ENCODE measurements around the gene SRP19. TPM values are rescaled to one million over a fixed set of nuclear protein-coding genes. Genes with fewer than 3 reads are reported as not detected.

SRP19 gene
- total and polyA plus RNA-seq, 9 of the 15 experiments (the other 6 are each of a cell fraction or from before 2014, with no cell fraction given): 52.3 to 357 (median 146) TPM

DNA sequence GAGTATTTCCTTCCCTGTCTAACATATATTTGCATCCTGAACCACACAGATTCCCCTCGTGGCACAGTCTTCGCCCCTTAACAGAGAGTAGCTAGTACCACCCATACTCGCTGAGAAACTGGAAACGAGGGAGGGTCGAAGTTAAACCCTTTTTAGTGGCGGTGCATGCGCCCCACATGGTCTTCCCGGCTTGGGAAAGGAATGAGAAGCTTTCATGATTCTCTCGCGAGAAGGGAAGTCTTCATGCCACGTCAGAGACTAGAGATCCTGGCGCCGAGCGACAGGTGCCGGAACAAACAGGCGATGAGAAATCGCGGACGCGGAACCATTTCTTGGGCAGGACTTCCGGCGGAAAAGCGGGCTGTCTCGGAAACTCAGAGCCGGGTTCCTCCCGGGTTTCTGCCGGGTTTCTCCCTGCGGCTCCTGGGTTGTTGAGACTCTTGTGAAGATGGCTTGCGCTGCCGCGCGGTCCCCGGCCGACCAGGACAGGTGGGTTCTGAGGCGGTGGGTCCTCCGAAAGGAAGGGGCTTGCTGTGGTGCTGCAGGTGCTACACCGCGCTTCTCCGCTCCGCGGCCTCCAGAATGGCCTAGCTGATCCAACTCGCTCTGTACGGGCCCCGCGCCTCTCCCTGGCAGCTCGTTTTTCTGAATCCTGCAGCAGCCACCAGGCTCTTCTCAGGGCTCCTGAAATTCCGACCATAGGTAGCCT lies at the start of gene SRP19 (continued):
- TF ChIP-seq, protein P1, sequence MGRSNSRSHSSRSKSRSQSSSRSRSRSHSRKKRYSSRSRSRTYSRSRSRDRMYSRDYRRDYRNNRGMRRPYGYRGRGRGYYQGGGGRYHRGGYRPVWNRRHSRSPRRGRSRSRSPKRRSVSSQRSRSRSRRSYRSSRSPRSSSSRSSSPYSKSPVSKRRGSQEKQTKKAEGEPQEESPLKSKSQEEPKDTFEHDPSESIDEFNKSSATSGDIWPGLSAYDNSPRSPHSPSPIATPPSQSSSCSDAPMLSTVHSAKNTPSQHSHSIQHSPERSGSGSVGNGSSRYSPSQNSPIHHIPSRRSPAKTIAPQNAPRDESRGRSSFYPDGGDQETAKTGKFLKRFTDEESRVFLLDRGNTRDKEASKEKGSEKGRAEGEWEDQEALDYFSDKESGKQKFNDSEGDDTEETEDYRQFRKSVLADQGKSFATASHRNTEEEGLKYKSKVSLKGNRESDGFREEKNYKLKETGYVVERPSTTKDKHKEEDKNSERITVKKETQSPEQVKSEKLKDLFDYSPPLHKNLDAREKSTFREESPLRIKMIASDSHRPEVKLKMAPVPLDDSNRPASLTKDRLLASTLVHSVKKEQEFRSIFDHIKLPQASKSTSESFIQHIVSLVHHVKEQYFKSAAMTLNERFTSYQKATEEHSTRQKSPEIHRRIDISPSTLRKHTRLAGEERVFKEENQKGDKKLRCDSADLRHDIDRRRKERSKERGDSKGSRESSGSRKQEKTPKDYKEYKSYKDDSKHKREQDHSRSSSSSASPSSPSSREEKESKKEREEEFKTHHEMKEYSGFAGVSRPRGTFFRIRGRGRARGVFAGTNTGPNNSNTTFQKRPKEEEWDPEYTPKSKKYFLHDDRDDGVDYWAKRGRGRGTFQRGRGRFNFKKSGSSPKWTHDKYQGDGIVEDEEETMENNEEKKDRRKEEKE (IDR thresholded peaks at IDR 0.05; ENCODE audit: borderline replicate concordance in 1 of 2, control insufficient read depth in 1 of 2, low read depth in 2 of 2, low read length in 1 of 2): peak in 1 of 2 experiments; percentile 78; a peak in 1 of 4 replicates
- TF ChIP-seq ZNF445 (CRISPR knock-in tag; IDR thresholded peaks at IDR 0.05; ENCODE audit: low read depth) (no peak), SMAD4 (CRISPR knock-in tag; conservative IDR thresholded peaks at IDR 0.05) (peak; percentile 70; the same call in 1 of the 2 replicates), ILF3 (IDR thresholded peaks at IDR 0.05; ENCODE audit: borderline replicate concordance) (no peak), GABPA (tag; conservative IDR thresholded peaks at IDR 0.05; ENCODE audit: low read depth) (peak; percentile 99), CEBPG (CRISPR knock-in tag; IDR thresholded peaks at IDR 0.05) (peak; percentile 23; the same call in 1 of the 2 replicates), CEBPG (tag; conservative IDR thresholded peaks at IDR 0.05 in 1 of 2, IDR thresholded peaks at IDR 0.05 in 1 of 2) (no peak), PCBP1 (IDR thresholded peaks at IDR 0.05; ENCODE audit: low read depth, low read length, poor library complexity, severe bottlenecking) (no peak), CBX2 (IDR thresholded peaks at IDR 0.05; ENCODE audit: insufficient read depth, low read length, poor library complexity, severe bottlenecking) (no peak), NFE2L1 (tag; IDR thresholded peaks at IDR 0.05; ENCODE audit: borderline replicate concordance, low read depth) (no peak; the same call in 1 of the 2 replicates), MCM3 (IDR thresholded peaks at IDR 0.05) (no peak), XRCC4 (IDR thresholded peaks at IDR 0.05; ENCODE audit: extremely low read depth, insufficient read depth, insufficient read length) (no peak), SMARCA4 (IDR thresholded peaks at IDR 0.05) (0 out of 2 replicates have a peak, but pooled peaks have one; percentile 7), DPF2 (IDR thresholded peaks at IDR 0.05) (peak; percentile 39), PPARD (CRISPR knock-in tag; IDR thresholded peaks at IDR 0.05) (no peak), RBM14 (IDR thresholded peaks at IDR 0.05; ENCODE audit: borderline replicate concordance, insufficient read depth, low read depth, low read length) (no peak), ZFP1 (CRISPR knock-in tag; IDR thresholded peaks at IDR 0.05) (no peak)
- TF ChIP-seq, protein P2, sequence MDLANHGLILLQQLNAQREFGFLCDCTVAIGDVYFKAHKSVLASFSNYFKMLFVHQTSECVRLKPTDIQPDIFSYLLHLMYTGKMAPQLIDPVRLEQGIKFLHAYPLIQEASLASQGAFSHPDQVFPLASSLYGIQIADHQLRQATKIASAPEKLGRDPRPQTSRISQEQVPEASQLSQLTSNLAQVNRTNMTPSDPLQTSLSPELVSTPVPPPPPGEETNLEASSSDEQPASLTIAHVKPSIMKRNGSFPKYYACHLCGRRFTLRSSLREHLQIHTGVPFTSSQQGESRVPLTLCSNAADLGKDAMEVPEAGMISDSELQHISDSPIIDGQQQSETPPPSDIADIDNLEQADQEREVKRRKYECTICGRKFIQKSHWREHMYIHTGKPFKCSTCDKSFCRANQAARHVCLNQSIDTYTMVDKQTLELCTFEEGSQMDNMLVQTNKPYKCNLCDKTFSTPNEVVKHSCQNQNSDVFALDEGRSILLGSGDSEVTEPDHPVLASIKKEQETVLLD (IDR thresholded peaks at IDR 0.05): no peak
- TF ChIP-seq, protein P3, sequence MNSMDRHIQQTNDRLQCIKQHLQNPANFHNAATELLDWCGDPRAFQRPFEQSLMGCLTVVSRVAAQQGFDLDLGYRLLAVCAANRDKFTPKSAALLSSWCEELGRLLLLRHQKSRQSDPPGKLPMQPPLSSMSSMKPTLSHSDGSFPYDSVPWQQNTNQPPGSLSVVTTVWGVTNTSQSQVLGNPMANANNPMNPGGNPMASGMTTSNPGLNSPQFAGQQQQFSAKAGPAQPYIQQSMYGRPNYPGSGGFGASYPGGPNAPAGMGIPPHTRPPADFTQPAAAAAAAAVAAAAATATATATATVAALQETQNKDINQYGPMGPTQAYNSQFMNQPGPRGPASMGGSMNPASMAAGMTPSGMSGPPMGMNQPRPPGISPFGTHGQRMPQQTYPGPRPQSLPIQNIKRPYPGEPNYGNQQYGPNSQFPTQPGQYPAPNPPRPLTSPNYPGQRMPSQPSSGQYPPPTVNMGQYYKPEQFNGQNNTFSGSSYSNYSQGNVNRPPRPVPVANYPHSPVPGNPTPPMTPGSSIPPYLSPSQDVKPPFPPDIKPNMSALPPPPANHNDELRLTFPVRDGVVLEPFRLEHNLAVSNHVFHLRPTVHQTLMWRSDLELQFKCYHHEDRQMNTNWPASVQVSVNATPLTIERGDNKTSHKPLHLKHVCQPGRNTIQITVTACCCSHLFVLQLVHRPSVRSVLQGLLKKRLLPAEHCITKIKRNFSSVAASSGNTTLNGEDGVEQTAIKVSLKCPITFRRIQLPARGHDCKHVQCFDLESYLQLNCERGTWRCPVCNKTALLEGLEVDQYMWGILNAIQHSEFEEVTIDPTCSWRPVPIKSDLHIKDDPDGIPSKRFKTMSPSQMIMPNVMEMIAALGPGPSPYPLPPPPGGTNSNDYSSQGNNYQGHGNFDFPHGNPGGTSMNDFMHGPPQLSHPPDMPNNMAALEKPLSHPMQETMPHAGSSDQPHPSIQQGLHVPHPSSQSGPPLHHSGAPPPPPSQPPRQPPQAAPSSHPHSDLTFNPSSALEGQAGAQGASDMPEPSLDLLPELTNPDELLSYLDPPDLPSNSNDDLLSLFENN (IDR thresholded peaks at IDR 0.05; ENCODE audit: low read depth in 2 of 2, low read length in 2 of 2): 0 out of 4 replicates have a peak, but pooled peaks of 1 of the 2 experiments have one; percentile 55
